ENCODE data around the gene RTN4R. TPM values are rescaled to one million over a fixed set of nuclear protein-coding genes. Genes with fewer than 3 reads are reported as not detected.
"Not testable (repeated sequence)": the region's sequence is repeated elsewhere in the genome, so short reads cannot be mapped to it uniquely, and the experiment has no call there.

The RTN4R gene
- total and polyA plus RNA-seq, 9 of the 15 experiments (the other 6 are each of a cell fraction or from before 2014, with no cell fraction given) = 0.04 to 2.8 (median 1.4) TPM; not detected in 3

DNA sequence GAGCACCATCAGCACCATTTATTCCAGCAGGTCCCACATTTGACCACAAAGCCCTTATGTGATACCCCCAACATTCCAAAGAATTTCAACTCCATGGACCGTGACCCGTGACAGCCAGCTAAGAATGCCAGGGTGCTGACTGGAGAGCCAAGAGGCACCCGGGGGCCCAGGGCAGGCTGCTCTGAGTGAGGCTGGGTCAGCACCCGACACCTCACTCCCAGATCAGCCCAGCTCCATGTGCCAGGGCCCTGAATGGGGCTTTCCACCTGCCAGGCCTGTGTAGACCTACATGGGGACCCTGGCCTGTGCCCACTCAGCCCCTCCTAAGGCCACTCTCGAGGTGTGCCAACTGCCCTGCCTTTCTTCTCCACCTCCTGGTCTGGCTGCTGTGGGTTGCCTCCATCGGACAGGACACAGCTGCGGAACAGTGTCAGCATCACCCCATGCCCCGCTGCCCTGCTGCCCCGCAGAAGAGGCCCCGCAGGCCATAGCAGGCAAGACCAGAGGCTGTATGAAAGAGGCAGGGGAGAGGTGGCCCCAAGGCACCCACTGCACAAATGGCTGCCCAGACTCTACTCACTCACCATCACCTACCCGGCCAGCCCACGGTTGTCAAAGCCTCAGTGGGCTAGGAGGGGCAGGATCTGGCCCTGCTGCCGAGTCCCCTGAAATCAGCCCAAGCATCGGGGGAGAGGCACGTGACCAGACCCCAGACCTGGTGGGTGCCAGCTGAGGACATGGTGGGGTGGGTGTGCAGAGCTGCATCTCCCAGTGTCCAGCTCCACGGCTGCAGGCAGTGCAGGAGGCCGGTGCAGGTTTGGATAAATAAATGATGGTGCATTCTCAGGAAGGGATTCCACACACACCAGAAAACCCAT lies 4.5 kb downstream of the RTN4R start (continued):
- TF ChIP-seq, protein P1, sequence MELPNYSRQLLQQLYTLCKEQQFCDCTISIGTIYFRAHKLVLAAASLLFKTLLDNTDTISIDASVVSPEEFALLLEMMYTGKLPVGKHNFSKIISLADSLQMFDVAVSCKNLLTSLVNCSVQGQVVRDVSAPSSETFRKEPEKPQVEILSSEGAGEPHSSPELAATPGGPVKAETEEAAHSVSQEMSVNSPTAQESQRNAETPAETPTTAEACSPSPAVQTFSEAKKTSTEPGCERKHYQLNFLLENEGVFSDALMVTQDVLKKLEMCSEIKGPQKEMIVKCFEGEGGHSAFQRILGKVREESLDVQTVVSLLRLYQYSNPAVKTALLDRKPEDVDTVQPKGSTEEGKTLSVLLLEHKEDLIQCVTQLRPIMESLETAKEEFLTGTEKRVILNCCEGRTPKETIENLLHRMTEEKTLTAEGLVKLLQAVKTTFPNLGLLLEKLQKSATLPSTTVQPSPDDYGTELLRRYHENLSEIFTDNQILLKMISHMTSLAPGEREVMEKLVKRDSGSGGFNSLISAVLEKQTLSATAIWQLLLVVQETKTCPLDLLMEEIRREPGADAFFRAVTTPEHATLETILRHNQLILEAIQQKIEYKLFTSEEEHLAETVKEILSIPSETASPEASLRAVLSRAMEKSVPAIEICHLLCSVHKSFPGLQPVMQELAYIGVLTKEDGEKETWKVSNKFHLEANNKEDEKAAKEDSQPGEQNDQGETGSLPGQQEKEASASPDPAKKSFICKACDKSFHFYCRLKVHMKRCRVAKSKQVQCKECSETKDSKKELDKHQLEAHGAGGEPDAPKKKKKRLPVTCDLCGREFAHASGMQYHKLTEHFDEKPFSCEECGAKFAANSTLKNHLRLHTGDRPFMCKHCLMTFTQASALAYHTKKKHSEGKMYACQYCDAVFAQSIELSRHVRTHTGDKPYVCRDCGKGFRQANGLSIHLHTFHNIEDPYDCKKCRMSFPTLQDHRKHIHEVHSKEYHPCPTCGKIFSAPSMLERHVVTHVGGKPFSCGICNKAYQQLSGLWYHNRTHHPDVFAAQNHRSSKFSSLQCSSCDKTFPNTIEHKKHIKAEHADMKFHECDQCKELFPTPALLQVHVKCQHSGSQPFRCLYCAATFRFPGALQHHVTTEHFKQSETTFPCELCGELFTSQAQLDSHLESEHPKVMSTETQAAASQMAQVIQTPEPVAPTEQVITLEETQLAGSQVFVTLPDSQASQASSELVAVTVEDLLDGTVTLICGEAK (IDR thresholded peaks at IDR 0.05) = not testable (repeated sequence)
- TF ChIP-seq, protein P1 (CRISPR knock-in tag; IDR thresholded peaks at IDR 0.05) = peak; percentile 46; the same call in 1 of the 2 replicates
- TF ChIP-seq RAD51 (IDR thresholded peaks at IDR 0.05; ENCODE audit: borderline replicate concordance, low read depth) = 0 out of 2 replicates have a peak, but pooled peaks have one; percentile 14
- TF ChIP-seq, protein P2, sequence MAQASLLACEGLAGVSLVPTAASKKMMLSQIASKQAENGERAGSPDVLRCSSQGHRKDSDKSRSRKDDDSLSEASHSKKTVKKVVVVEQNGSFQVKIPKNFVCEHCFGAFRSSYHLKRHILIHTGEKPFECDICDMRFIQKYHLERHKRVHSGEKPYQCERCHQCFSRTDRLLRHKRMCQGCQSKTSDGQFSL (CRISPR knock-in tag; IDR thresholded peaks at IDR 0.05) = peak; percentile 15; the same call in 1 of the 2 replicates
- TF ChIP-seq, protein P2 (tag; IDR thresholded peaks at IDR 0.05) = not testable (repeated sequence)
- TF ChIP-seq, protein P3, sequence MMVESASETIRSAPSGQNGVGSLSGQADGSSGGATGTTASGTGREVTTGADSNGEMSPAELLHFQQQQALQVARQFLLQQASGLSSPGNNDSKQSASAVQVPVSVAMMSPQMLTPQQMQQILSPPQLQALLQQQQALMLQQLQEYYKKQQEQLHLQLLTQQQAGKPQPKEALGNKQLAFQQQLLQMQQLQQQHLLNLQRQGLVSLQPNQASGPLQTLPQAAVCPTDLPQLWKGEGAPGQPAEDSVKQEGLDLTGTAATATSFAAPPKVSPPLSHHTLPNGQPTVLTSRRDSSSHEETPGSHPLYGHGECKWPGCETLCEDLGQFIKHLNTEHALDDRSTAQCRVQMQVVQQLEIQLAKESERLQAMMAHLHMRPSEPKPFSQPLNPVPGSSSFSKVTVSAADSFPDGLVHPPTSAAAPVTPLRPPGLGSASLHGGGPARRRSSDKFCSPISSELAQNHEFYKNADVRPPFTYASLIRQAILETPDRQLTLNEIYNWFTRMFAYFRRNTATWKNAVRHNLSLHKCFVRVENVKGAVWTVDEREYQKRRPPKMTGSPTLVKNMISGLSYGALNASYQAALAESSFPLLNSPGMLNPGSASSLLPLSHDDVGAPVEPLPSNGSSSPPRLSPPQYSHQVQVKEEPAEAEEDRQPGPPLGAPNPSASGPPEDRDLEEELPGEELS (CRISPR knock-in tag; IDR thresholded peaks at IDR 0.05; ENCODE audit: borderline replicate concordance) = 0 out of 2 replicates have a peak, but pooled peaks have one; percentile 9
- TF ChIP-seq, protein P4, sequence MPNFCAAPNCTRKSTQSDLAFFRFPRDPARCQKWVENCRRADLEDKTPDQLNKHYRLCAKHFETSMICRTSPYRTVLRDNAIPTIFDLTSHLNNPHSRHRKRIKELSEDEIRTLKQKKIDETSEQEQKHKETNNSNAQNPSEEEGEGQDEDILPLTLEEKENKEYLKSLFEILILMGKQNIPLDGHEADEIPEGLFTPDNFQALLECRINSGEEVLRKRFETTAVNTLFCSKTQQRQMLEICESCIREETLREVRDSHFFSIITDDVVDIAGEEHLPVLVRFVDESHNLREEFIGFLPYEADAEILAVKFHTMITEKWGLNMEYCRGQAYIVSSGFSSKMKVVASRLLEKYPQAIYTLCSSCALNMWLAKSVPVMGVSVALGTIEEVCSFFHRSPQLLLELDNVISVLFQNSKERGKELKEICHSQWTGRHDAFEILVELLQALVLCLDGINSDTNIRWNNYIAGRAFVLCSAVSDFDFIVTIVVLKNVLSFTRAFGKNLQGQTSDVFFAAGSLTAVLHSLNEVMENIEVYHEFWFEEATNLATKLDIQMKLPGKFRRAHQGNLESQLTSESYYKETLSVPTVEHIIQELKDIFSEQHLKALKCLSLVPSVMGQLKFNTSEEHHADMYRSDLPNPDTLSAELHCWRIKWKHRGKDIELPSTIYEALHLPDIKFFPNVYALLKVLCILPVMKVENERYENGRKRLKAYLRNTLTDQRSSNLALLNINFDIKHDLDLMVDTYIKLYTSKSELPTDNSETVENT (CRISPR knock-in tag; IDR thresholded peaks at IDR 0.05) = 0 out of 2 replicates have a peak, but pooled peaks have one; percentile 27
- TF ChIP-seq BHLHE40 (IDR thresholded peaks at IDR 0.05; ENCODE audit: low read length) = peak; percentile 50; the same call in 1 of the 2 replicates

Measured in K562 (cell line).